ENCODE results near the gene CNN2.

DNA sequence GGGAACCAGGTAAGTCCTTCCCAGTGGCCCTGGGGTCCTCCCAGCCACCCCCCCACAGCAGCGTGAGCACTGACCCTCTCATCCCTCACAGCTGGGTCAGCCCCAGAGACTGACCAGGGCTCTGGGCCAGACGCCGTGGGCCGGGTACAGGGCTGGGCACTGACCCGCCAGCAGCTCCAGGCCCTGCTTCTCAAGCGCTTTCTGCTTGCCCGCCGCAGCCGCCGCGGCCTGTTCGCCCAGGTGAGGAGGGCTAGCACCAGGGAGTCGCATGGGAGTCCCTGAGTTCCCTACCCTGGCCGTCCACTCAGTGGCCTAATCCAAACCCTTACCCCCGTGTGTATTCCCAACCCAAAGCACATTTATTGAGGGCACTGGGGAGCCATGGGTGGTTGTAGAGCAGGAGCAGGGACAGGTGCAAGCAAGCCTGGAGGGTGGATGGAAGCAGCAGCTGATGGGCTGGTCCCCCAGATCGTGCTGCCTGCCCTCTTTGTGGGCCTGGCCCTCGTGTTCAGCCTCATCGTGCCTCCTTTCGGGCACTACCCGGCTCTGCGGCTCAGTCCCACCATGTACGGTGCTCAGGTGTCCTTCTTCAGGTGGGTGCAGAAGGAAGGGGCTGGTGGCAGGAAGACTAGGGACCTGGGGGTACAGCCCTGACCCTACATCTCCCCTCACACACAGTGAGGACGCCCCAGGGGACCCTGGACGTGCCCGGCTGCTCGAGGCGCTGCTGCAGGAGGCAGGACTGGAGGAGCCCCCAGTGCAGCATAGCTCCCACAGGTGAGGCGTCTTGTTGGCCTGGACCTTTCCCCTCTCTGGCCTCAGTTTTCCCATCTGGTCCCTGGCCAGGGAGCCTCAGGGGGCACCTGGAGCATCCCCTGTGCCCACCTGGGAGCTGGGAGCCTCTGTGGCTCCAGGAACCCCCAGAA is 28.0 kb downstream of the CNN2 start:
- TF ChIP-seq POLR2A (IDR thresholded peaks at IDR 0.05) (no peak), POLR2AphosphoS5 (IDR thresholded peaks at IDR 0.05; ENCODE audit: insufficient read depth in 1 of 2, low read depth in 1 of 2) (no peak)
- TF ChIP-seq, protein P1, sequence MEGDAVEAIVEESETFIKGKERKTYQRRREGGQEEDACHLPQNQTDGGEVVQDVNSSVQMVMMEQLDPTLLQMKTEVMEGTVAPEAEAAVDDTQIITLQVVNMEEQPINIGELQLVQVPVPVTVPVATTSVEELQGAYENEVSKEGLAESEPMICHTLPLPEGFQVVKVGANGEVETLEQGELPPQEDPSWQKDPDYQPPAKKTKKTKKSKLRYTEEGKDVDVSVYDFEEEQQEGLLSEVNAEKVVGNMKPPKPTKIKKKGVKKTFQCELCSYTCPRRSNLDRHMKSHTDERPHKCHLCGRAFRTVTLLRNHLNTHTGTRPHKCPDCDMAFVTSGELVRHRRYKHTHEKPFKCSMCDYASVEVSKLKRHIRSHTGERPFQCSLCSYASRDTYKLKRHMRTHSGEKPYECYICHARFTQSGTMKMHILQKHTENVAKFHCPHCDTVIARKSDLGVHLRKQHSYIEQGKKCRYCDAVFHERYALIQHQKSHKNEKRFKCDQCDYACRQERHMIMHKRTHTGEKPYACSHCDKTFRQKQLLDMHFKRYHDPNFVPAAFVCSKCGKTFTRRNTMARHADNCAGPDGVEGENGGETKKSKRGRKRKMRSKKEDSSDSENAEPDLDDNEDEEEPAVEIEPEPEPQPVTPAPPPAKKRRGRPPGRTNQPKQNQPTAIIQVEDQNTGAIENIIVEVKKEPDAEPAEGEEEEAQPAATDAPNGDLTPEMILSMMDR (IDR thresholded peaks at IDR 0.05), result no peak

Measured in vagina (tissue), 2 donors.